GM23338 (cell line): ENCODE measurements around the gene MRC2.

Experiments used
- CREB1 ChIP-seq: fragments of 250-450 bp; sonication (Bioruptor Pico); IDR thresholded peaks from 2 replicates; pipeline ENCODE4 v1.5.0; 2020; ENCODE audit warnings: low read depth, mild to moderate bottlenecking, moderate library complexity
- CTCF ChIP-seq, 2 experiments: fragments of 200-600 bp in 1 of 2; sonication (generic) in 1 of 2; conservative IDR thresholded peaks; 2 replicates each; pipeline versions ENCODE4 v1.5.1 to v1.6.1; 2016 to 2017; ENCODE audit warnings: antibody characterized with exemption in 2 of 2, low read depth in 2 of 2, mild to moderate bottlenecking in 2 of 2, moderate library complexity in 1 of 2
- ETS1 ChIP-seq: IDR thresholded peaks from 2 replicates; pipeline ENCODE4 v1.6.1; 2016; ENCODE audit warnings: antibody characterized with exemption
- EZH2 ChIP-seq: fragments of 200-600 bp; sonication (generic); IDR thresholded peaks from one replicate; pipeline ENCODE4 v1.8.0; 2017; ENCODE audit warnings: antibody characterized with exemption, mild to moderate bottlenecking, low read depth; ENCODE audit not compliant: unreplicated experiment
- EZH2phosphoT487 ChIP-seq: fragments of 200-600 bp; sonication (generic); IDR thresholded peaks from one replicate; pipeline ENCODE4 v1.8.1; 2018; ENCODE audit warnings: antibody characterized with exemption; ENCODE audit not compliant: unreplicated experiment
- JUNB ChIP-seq: IDR thresholded peaks from one replicate; pipeline ENCODE4 v1.6.1; 2016; ENCODE audit warnings: antibody characterized with exemption; ENCODE audit not compliant: unreplicated experiment
- POLR2AphosphoS5 ChIP-seq: IDR thresholded peaks from 2 replicates; pipeline ENCODE4 v1.6.1; 2016; ENCODE audit warnings: antibody characterized with exemption, low read depth
- REST ChIP-seq: IDR thresholded peaks from one replicate; pipeline ENCODE4 v1.6.1; 2018; ENCODE audit warnings: antibody characterized with exemption; ENCODE audit not compliant: unreplicated experiment
- STAT1 ChIP-seq: IDR thresholded peaks from one replicate; pipeline ENCODE4 v1.6.1; 2016; ENCODE audit warnings: antibody characterized with exemption; ENCODE audit not compliant: unreplicated experiment
- ZNF114 ChIP-seq: fragments of 250-450 bp; sonication (Bioruptor Pico); IDR thresholded peaks from 2 replicates; pipeline ENCODE4 v1.5.0; 2020; ENCODE audit warnings: mild to moderate bottlenecking, moderate library complexity
- ZNF331 ChIP-seq: fragments of 250-450 bp; sonication (Bioruptor Pico); IDR thresholded peaks from 2 replicates; pipeline ENCODE4 v1.5.0; 2020; ENCODE audit warnings: low read depth, mild to moderate bottlenecking, moderate library complexity
- ZNF462 ChIP-seq: fragments of 250-450 bp; sonication (Bioruptor Pico); IDR thresholded peaks from 2 replicates; pipeline ENCODE4 v1.5.0; 2020; ENCODE audit warnings: mild to moderate bottlenecking, moderate library complexity

- TF ChIP-seq CTCF (conservative IDR thresholded peaks at IDR 0.05; ENCODE audit: low read depth in 2 of 2) (no peak), EZH2 (no peak), CREB1 (CRISPR knock-in tag) (no peak), ETS1 (no peak), POLR2AphosphoS5 (no peak), REST (no peak), ZNF462 (CRISPR knock-in tag) (no peak), EZH2phosphoT487 (no peak), STAT1 (no peak), JUNB (no peak), ZNF114 (CRISPR knock-in tag) (no peak), ZNF331 (no peak)
Observed at GRCh38 chr17:62657690-62658089, 30.2 kb downstream of the MRC2 start.
